Suppressor macrophage treated with lipopolysaccharide for 4 hours (primary cell): Measurements from ENCODE around the gene MYL12B.
"Not testable (repeated sequence)": the region's sequence is repeated elsewhere in the genome, so short reads cannot be mapped to it uniquely, and the experiment has no call there.

Source experiments
- DNase-seq: peaks from one replicate; pipeline ENCODE4 v3.0.0-alpha.2; 2020

Gene MYL12B

DNA sequence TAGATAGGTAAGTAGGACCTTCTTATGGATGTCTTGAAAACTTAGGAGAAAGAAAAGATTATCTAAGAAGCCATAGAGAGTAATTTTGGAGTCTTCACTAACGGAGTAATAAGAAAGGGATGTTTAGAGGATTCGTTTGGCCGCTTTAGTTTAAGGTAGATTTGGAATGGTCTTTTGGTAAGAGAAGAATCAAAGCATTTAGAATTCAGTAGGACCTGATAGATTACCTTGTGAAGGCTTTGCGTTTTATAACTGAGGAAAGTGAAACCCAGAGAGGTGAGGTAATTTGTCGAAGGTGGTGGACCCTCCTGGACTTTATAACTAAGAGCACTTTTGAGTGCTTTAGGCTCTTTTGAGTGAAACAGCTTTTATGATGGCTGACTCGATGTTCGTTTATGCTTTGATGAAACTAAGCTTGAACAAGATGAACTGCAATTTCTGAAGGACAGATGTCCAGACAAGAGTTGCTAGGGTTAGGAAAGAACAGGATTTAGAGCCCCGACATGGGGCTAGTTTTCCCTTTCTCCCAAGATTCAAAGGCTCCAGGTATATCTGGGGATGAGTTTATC, 1.3 kb downstream of the MYL12B start:
- DNase-seq: no peak

DNA sequence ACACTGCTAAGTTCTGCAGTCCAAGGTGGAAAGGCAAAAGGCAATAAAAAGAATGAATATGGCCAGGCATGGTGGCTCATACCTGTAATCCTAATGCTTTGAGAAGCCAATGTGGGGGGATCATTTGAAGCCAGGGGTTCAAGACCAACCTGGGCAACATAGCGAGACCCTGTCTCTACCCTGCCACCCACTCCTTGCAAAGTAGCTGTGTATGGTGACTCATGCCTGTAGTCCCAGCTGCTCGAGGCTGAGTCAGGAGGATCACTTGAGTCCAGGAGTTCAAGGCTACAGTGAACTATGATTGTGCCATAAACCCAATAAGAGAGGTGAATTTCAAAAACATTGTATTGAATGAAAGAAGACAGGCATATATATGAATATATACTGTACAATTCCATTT, 2.4 kb downstream of the MYL12B start:
- no peak for DNase-seq

DNA sequence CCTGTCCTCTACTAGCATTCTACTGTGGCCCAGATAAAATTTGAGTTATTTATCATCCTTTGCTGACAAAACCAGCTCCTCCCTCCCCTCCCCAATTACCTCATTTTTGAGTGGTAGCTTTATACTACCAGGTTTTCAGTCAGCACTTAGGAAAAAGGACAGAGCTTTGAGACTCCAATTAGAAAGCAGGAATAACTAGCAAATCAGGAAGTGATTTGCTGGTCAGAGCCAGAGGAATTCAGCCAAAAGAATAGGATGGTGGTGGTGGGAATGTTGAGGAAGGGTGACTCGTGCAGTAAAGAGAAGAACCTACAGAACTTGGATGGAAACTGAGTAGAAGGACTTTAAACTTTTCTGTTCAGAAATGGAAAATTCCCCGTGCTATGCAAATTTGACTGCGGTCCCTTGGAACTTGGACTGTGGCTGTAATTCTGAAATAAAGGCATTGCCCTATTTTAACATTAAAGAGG, 3.7 kb downstream of the MYL12B start:
- no peak for DNase-seq

DNA sequence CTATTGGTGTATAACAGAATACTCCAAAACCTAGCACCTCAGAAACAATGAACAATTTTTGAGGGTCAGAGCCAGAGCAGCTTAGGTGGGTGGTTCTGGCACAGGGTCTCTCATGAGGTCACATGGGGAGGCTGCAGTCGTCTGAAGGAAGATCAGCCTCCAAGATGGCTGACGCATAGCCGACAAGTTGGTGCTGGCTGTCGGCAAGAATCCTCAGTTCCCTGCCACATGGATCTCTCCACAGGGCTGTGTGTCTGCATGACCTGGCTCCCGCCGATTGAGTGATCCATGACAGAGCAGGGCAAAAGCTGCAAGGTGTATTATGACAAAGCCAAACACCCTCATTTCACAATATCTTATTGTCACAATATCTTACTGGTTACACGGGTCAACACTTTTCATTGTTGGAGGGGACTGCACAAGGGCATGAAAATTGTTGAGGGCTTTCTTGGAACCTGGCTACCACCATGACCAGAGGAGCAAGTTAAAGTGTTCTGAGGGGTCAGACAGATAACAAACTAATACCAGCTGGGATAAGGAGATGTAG, 4.2 kb downstream of the MYL12B start:
- no peak for DNase-seq

DNA sequence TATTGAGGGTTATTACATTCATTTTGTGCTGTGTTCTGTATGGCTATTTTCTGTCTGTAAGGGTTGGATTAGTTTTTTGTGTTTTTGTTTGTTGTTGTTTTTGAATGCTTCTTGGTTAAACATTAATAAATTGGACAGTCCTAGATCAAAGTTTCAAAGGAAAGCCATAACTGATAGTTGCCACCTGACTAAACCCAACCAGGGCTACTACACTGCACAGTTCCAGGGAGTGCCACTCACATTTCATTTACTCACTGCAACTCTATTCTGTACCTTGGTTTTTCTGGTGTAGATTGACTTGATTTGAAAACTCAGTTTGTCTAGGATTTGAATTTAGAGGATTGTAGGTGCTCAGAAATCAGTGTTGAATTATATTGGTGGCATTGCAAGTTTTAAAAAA, 6.4 kb downstream of the MYL12B start:
- no peak for DNase-seq

DNA sequence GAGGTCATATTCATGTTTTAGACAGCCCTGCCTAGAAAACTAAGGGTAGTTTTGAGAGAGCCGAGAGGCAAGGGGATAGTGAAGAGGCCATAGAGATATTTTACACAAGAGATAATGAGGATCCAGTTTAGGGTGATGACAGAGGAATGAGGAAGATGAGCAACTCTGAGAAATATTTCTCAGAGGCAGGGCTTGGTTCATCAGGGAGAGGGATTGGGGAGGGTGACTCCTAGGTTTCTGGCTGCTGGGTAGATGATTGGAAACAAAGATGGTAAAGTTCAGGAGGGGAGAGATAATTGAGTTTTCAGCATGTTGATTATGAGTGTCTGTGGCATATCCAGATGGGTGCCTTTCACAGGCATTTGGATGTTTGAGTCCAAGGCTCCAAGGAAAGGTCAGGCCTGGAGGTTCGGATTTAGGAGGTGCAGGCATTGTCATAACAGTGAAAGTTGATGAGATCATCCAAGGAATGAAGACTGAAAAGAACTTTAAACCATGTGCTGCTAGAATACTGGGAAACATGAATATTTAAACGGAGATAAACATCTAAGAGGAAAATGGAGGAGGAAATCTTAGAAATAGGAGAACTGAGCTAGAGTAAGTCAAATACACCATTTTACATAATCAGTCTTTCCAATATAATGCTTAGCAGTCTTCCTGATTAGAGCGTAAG, 7.4 kb downstream of the MYL12B start:
- peak; percentile 60 for DNase-seq

DNA sequence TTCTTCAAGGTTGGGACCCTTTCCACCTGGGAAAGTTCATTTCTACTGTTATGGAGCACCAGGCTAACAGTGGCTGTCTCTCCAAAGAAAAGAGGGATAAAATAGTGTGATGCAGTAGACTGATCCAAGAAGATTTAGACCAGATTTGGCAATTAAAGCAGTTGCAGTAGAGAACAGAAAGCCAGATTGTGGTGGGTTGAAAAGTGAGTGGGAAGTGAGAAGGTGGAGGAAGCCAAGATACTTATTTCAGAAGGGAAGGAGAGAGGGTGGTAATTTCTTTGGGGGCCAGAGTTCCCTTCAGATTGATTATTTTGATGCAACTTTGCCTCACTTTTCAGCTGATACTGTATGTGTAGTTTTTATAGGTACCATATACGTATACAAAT, 8.0 kb downstream of the MYL12B start:
- DNase-seq: no peak

DNA sequence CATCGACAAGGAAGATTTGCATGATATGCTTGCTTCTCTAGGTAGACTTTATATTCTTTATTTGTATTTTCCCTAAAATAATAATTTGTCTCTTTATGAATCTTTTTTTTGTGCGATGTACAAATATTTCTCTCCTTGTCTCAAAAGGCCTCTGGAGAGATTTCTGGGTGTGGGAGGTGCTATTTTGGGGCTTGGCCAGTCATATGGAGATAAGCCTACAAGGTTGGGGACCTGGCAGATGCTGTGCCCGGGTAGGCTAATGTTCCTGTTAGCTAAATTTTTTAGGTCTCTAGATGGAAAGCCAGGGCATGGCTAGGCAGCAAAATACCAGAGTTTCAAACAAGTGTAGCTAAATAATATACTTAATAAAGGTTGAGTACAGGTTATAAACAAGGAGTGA, 11.1 kb downstream of the MYL12B start:
- no peak for DNase-seq

DNA sequence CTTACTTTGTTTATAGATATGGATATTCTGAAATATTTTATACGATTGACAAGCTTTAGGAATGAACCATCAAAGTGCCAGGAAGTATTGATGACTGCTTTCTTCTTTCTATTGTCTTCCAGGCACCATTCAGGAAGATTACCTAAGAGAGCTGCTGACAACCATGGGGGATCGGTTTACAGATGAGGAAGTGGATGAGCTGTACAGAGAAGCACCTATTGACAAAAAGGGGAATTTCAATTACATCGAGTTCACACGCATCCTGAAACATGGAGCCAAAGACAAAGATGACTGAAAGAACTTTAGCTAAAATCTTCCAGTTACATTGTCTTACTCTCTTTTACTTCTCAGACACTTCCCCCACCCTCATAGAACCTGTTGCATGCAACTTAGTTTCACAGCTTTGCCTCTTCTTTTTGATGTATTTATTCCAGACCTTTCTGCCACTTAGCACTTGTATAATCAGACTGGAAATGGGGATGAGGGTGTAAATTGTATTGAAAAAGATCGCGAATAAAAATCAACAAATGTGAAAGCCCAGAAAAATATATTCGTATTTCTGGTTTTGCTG, 15.8 kb downstream of the MYL12B start:
- not testable (repeated sequence) for DNase-seq

DNA sequence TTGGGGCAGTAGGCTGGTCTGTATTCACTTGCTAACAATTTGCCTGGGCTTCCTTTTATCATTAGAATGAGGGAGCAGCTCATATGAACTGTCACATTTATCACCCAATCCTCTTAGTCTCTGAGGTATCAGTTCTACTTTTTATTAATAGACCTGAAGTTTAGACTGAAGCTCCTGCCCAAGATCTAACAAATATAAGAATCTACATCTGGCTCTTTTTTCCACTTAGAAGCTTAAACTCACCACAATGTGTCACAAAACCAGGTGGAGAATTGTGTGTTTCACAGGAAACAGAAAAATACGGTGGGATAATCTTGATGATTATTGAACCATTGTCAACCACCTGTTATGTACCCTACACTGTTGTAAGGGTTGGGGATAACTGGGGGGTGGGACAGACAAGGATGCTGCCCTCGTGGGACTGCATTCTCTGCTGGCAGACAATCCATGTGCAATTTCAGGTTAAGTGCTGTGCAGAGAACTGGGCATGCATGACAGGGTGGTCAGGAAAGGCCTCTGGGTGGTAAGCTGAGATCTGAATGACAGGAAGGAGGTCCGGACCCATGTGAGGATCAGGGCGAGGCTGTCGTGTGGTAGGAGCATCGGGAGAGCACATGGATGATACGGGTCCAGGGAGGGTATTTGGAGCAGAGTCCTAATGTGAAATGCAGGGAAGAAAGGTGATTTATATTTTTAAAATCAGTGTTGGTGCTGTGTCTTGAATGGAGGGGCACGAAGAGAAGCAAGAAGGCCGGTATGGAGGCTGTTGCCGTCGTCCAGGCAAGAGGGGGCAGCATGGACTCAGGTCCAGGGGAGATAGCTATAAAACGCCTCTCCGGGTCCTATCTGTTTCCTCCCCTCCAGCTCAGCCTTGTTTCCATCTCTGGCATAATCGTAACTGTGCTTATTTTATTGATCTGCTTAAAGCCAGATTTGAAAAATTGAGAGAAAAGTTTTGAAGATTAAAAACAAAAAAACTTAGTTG, 17.6 kb downstream of the MYL12B start:
- no peak for DNase-seq

DNA sequence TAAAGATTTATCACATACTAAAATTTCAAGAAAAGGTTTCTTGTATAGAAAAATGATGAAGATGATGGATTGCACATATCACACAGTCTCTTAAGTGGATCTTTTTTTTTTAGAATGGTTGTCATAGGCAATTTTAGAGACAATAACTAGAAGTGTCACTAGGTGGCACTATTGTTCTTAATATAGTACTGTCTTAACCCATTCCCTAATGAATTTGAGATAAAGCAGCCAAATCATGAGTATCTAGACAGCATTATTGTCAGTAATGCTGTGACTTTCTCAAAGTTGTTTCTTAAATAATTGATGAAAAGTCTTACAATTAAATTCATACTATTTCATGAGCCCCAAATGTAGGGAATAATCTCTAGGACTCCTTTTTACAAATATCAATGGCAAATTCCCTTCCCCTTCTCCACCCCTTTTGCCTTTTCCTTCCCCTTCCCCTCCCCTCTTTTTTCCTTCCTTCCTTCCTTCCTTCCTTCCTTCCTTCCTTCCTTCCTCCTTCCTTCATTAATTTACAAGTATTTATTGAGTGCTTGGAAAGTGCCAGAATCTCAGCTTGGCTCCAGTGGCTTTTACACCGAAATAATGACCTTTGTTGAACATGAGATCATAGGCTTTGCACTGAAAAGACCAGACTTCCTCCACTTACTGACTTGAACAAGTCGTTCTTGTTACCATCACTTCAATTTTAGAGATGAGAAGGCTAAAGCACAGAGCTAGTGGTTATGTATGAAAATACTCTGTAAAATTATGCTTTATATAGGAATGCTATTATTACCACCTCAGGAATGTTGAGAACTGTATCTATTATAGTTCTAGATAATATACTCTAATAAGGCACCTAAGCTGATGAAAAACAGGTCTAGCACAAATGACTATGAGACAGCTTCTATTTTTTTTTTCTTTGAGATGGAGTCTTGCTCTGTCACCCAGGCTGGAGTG, 19.8 kb downstream of the MYL12B start:
- peak; percentile 91 for DNase-seq

DNA sequence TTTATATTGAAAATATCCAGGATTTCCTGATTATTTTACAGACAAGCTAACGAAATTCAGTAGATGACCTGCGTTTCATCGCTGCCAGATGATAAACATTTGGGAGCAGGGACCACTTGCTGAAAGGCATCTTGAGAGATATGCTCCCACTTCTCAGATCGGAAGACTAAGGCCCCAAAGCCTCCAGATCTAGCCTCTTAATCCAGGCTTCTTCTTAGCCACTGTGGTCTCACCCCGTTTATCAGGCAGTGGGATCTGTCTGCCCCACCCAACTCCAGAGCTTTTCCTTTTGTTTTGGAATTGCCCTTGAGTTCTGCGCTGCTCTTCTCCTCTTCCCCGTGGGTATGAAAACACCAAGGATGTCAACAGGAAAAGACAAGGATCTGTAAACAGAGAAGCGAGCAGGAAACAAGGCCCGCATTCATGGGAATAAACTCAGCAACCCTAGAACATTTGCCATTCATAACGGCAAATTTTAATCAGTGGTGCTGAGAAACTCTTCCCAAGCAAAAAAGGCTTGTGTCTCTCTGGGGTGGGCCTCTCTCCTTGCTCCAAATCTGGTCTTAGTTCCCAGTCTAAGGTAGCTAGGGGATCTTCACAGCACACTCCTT, 21.4 kb downstream of the MYL12B start:
- DNase-seq: no peak

DNA sequence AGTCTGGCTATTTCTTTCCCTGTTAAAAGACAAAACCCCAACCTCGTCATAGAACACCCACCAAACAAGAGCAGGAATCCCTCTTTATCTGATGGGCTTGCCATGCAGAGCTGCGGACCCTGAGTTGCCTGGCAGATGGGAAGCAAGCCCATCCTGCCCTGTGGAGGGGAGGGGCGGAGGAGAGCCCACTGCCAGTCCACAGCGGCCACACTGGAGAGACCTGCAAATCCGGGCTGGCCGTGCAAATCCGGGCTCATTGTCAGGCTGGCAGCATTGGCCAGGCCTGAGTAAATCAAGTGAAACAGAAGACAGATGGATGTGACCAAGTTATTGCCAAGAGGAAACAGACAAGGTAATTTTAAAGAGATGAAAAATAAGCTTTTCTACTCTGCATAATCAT, 22.0 kb downstream of the MYL12B start:
- DNase-seq: no peak

DNA sequence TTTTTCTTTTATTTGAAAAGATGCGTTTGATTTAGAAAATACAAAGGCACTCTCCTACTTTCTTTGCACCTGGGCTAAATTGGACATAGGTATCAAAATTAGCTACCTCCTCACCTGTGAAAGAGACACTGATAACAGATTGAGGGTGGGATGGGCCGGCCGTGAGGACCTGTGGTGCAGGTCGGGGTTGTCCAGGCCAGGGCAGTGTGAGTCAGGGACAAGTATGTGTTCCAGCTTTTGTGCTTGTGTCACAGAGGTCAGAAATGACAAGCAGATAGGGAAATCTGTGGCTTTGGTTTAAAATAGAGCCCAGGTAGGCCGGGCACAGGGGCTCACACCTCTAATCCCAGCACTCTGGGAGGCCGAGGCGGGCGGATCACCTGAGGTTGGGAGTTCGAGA, 22.6 kb downstream of the MYL12B start:
- no peak for DNase-seq

DNA sequence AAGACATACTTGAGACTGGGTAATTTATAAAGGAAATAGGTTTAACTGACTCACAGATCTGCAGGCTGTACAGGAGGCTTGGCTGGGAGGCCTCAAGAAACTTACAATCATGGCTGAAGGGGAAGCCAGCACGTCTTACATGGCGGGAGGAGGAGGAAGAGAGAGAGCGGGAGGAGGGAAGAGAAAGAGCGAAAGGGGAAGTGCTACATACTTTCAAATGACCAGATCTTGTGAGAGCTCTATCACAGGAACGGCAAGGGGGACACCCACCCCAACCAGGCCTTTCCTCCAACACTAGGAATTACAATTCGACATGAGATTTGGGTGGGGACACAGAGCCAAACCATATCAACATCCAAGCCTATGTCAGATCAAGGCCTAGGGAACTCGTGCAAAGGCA, 24.2 kb downstream of the MYL12B start:
- no peak for DNase-seq

DNA sequence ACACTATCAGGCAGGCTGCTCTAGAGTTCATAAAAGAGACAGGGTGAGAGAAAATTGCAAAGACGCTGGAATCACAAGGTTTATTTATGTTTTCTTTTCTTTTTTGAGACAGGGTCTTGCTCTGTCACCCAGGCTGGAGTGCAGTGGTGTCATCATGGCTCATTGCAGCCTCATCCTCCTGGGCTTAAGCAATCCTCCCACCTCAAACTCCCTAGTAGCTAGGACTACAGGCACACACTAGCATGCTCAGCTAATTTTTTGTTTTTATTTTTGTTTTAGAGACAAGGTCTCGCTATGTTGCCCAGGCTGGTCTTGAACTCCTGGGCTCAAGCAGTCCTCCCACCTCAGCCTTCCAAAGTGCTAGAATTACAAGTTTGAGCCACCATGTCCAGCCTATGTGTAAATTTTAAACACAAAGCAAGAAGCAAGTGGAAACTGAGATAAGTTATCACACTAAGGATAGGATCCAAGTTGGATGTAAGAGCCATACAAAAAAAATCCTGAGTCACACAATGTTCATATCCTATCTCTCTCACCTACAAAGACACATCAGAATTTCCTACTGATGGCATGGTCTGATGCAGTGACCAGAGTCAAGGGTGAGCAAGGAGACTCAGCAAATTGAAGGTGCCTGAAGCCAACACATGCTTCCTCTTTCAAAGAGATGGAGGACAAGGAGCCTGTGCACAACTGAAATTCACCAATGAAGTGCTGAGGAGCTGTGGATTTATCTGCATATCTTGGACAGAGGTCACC, 31.4 kb downstream of the MYL12B start:
- DNase-seq: no peak

DNA sequence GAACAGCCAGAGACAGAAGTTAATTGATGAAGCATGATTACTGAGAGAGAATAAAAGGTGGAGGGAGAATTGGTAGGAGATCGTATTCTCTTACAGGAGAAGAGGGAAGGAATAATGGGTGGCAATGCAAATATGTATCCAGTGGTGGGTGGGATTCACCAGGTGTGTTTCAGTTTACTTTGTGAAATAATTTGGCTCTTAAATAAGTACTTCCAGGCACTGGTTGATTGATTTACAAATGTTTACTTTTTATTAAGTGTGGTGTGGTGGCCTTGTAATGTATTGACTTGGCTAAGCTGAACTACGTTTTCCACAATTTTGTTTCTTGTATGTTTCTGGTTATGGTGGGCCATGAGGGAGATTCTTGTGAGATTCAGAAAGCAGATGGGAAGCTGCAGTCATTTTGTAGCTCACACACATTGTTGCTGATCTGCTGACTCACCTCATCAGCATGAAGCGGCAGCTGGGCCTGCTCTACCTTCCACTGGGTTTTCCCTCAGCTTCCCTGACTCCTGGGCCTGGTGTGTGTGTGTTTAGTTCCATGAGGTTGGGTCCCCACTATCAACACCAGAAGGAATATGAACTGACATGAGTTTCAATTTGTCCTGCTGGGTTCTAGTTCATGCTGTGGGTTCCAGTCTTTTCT, 32.6 kb downstream of the MYL12B start:
- no peak for DNase-seq

DNA sequence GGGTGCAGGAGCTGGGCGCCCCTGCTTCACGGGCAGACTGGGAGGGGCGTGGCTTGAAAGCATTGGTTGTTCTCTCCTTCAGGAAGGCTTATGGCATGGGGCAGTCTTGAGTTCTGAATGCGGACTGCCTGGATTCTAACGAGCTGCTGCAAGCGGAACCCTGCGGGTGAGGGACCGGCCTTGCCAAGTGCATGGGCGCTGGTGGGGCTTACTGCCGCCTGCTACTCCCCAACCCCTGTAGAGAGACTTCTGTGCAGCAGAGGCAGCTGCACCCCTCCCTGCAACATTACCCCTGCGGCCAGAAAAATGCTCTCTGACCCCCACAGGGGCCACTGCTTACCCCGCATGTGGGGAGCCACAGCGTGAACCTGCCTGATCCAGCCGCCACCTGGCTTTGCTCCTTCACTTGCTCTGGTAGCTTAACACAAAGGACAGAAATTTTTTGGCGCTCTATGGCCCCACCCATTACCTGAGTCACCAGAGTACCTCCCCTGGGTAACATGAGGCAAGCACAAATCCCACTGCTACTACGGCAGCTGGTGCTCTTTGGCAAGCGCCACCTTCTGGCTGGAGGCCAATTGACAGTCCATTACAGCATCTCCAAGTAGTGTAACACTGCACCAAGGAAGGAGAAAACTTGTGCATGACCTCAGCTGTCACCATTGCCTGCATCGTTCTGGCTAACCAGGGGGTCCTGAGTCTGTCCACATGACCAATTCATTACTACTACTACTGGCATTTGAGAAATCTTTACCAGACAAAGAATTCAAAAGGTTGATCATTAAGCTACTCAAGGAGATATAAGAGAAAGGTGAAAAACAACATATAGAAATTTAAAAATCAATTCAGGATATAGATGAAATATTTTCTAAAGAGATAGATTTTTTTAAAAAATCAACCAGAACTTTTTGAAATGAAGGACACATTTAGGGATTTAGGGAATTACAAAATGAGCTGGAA, 35.4 kb downstream of the MYL12B start:
- peak; percentile 83 for DNase-seq

DNA sequence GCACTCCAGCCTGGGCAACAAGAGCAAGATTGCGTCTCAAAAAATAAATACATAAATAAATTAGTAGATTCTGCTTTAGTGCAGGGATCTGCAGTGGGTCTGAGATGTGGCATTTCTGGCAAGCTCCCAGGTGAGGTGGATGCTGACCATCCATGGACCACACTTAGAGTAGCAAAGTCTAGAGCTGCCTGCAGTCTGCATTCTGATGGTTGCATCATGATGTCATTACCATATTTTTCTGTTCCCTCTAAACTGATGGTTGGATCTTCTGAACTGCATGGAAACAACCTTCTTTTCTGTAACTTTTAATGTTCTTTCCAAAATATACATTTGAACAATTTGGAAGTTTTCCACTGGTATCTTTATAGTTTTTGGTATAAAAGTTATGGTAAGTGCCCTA, 42.9 kb downstream of the MYL12B start:
- no peak for DNase-seq
